Uterus (tissue), 4 donors: ENCODE data around the gene ZCCHC14. TPM values are rescaled to one million over a fixed set of nuclear protein-coding genes. Genes with fewer than 3 reads are reported as not detected.
"Not testable (repeated sequence)": the region's sequence is repeated elsewhere in the genome, so short reads cannot be mapped to it uniquely, and the experiment has no call there.

ENCODE experiments used
- DNase-seq, 2 donors: peaks; one replicate each; pipeline ENCODE4 v3.0.0-alpha.2; 2019 to 2020
- H3K27ac ChIP-seq, 2 donors: fragments of 200-600 bp; sonication (generic); 1 replicate in 1 of 2; 2 replicates in 1 of 2; pipeline ENCODE4 v1.5.1; 2016 to 2018
- H3K27me3 ChIP-seq, 2 donors: fragments of 200-600 bp; sonication (generic); one replicate each; pipeline ENCODE4 v1.5.1; 2018 to 2019; ENCODE audit warnings: control low read depth in 1 of 2
- H3K36me3 ChIP-seq, 2 donors: fragments of 200-600 bp; sonication (generic); one replicate each; pipeline ENCODE4 v1.5.1; 2019; ENCODE audit warnings: control low read depth in 1 of 2
- H3K4me1 ChIP-seq, 2 donors: fragments of 200-600 bp; sonication (generic); one replicate each; pipeline ENCODE4 v1.5.1; 2018 to 2019; ENCODE audit warnings: control low read depth in 1 of 2
- H3K4me3 ChIP-seq, 2 donors: fragments of 200-600 bp; sonication (generic); 1 replicate in 1 of 2; 2 replicates in 1 of 2; pipeline ENCODE4 v1.5.1; 2018 to 2019; ENCODE audit warnings: mild to moderate bottlenecking in 1 of 2
- H3K9me3 ChIP-seq, 2 donors: fragments of 200-600 bp; sonication (generic); one replicate each; pipeline ENCODE4 v1.5.1; 2019; ENCODE audit warnings: control low read depth in 1 of 2
- CTCF ChIP-seq, 4 experiments: fragments of 200-600 bp in 2 of 4; fragments of 450-650 bp in 2 of 4; sonication (generic) in 2 of 4; IDR thresholded peaks; one replicate each; pipeline ENCODE4 v1.5.1; 2016 to 2019; ENCODE audit warnings: antibody characterized with exemption in 4 of 4, mild to moderate bottlenecking in 2 of 4, moderate library complexity in 1 of 4
- POLR2A ChIP-seq, 2 donors: fragments of 450-650 bp; IDR thresholded peaks; one replicate each; pipeline ENCODE4 v1.6.1; 2016; ENCODE audit warnings: antibody characterized with exemption in 2 of 2, mild to moderate bottlenecking in 1 of 2, moderate library complexity in 1 of 2
- intact Hi-C: fragments of 100-400 bp; cut with DNase I; formaldehyde crosslinking; loops from one replicate; pipeline ENCODE4 v1.15.1; 2023; ENCODE audit warnings: low total_unique reads
- total RNA-seq, 4 donors: library from RNA; depleted of rRNA in 3 of 4; stranded (reverse); fragments of >200 nt in 3 of 4; gene quantifications; one replicate each; pipeline versions ENCODE4 v1.1.0 to v1.2.4, GENCODE V29; 2014 to 2023
- donor health status: DM: yes; HTN: yes; CAD: no.

The ZCCHC14 gene
- total RNA-seq, 4 donors from 2014 or later: 9.2 to 33.0 (median 20.6) TPM

GRCh38 chr16:87505834-87506233 lies 13.0 kb upstream of the ZCCHC14 start:
- no peak overlapping the region for H3K4me3 ChIP-seq
- no peak for DNase-seq
- H3K4me1 ChIP-seq: no peaks in the 10 kb centered on the region
- TF ChIP-seq CTCF (IDR thresholded peaks at IDR 0.05): no peak
- no peak for TF ChIP-seq POLR2A (IDR thresholded peaks at IDR 0.05)
- H3K36me3 ChIP-seq: no peaks in the 10 kb centered on the region
- intact Hi-C loops: no loop called here
- H3K27ac ChIP-seq: no peak overlapping the region
- H3K9me3 ChIP-seq: no peaks in the 10 kb centered on the region
- no peaks in the 10 kb centered on the region for H3K27me3 ChIP-seq

- DNase-seq, H3K9me3 ChIP-seq, H3K27ac ChIP-seq, H3K4me1 ChIP-seq, intact Hi-C loops, H3K36me3 ChIP-seq, H3K4me3 ChIP-seq, H3K27me3 ChIP-seq: not testable (repeated sequence)
These were observed 10.6 kb upstream of the ZCCHC14 start for GRCh38 chr16:87503232-87503937.

DNA sequence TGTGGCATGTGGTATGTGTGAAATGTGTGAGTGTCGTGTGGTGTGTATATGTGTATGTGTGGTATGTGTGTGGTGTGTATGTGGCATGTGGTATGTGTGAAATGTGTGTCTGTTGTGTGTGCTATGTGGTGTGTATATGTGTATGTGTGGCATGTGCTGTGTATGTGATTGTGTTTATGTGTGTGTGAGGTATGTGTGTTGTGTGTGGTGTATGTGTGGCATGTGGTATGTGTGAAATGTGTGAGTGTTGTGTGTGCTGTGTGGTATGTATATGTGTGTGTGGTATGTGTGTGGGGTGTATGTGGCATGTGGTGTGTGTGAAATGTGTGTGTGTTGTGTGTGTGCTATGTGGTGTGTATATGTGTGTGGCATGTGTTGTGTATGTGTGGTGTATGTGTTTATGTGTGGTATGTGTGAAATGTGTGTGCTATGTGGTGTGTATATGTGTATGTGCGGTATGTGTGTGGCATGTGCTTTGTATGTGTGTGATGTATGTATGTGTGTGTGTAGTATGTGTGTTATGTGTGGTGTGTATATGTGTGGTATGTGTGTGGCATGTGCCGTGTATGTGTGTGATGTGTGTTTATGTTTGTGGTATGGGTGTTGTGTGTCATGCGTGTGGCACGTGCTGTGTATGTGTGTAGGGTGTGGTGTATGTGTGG lies 9.6 kb upstream of the ZCCHC14 start:
- Histone ChIP-seq H3K4me1 (no peaks in the 10 kb centered on the region), H3K9me3 (no peaks in the 10 kb centered on the region), H3K4me3 (no peak overlapping the region), H3K36me3 (no peaks in the 10 kb centered on the region), H3K27me3 (no peaks in the 10 kb centered on the region), H3K27ac (no peak overlapping the region)
- intact Hi-C loops: no loop called here
- no peak for DNase-seq
- no peak for TF ChIP-seq CTCF (IDR thresholded peaks at IDR 0.05)
- TF ChIP-seq POLR2A (IDR thresholded peaks at IDR 0.05): no peak

GRCh38 chr16:87501117-87501516 lies 8.3 kb upstream of the ZCCHC14 start:
- Histone ChIP-seq H3K27me3 (no peaks in the 10 kb centered on the region), H3K9me3 (no peaks in the 10 kb centered on the region), H3K36me3 (no peaks in the 10 kb centered on the region), H3K4me3 (no peak overlapping the region), H3K4me1 (no peaks in the 10 kb centered on the region), H3K27ac (no peak overlapping the region)
- TF ChIP-seq POLR2A (IDR thresholded peaks at IDR 0.05) (no peak), CTCF (IDR thresholded peaks at IDR 0.05) (no peak)
- intact Hi-C loops: no loop called here
- DNase-seq: no peak

GRCh38 chr16:87499189-87499486 lies 6.3 kb upstream of the ZCCHC14 start:
- intact Hi-C loops: no loop called here
- no peak overlapping the region for H3K27ac ChIP-seq
- H3K36me3 ChIP-seq: no peaks in the 10 kb centered on the region
- no peaks in the 10 kb centered on the region for H3K4me1 ChIP-seq
- TF ChIP-seq POLR2A (IDR thresholded peaks at IDR 0.05): no peak
- TF ChIP-seq CTCF (IDR thresholded peaks at IDR 0.05): no peak
- H3K4me3 ChIP-seq: no peak overlapping the region
- no peaks in the 10 kb centered on the region for H3K27me3 ChIP-seq
- H3K9me3 ChIP-seq: no peaks in the 10 kb centered on the region
- DNase-seq: no peak
